ENCODE data around the gene SEMA4B.

The SEMA4B gene

DNA sequence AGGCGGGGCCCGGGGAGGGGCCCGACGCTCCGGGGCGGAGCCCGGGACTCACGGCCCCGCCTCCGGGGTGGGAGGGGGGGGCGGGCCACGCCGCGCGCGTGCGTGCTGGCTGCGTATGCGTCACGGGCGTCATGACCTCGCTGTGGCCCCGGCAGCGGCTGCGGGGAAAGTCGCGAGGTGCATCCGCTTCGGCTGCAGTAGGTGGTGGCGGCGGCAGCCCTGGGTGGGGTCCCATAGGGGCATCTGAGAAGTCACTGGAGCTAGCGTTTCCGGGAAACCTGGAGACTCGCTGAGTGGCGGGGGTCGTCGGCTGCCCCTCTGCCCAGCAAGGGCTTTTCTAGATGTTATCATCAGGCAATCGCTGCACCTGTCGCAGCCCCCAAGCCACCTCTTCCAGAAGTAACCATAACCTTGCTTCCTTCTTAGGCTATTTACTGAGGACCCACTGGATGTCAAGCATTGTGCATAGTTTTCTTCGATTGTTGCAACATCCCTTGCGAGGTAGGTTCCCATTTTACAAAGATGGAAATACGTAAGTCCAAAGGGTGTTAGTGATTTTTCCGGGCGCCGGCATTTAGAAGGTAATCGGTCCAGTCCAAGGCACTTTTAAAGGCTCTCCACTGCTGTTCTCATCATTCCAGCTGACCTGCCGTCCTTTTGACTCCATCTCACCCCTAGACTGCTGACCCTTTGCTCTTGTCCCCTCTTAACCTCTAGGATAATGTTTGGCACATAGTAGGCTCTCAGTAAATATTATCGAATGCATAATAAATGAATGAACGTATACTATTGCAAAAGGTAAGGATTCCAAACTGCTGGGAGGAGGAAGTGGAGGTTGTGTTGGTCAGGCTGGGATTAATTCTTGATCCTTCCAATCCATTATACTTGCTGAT lies 33.2 kb downstream of the SEMA4B start, which contains the start of gene GDPGP1:
Gene GDPGP1, plus strand, starts transcription at position 114 of the 893 bp plus-strand sequence. CDS start 6,700 bp downstream, outside the sequence.
- no peak for DNase-seq (ENCODE audit: low spot score)
- TF ChIP-seq, protein P1, sequence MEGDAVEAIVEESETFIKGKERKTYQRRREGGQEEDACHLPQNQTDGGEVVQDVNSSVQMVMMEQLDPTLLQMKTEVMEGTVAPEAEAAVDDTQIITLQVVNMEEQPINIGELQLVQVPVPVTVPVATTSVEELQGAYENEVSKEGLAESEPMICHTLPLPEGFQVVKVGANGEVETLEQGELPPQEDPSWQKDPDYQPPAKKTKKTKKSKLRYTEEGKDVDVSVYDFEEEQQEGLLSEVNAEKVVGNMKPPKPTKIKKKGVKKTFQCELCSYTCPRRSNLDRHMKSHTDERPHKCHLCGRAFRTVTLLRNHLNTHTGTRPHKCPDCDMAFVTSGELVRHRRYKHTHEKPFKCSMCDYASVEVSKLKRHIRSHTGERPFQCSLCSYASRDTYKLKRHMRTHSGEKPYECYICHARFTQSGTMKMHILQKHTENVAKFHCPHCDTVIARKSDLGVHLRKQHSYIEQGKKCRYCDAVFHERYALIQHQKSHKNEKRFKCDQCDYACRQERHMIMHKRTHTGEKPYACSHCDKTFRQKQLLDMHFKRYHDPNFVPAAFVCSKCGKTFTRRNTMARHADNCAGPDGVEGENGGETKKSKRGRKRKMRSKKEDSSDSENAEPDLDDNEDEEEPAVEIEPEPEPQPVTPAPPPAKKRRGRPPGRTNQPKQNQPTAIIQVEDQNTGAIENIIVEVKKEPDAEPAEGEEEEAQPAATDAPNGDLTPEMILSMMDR (IDR thresholded peaks at IDR 0.05; ENCODE audit: extremely low read depth, missing control alignments) = no peak

DNA sequence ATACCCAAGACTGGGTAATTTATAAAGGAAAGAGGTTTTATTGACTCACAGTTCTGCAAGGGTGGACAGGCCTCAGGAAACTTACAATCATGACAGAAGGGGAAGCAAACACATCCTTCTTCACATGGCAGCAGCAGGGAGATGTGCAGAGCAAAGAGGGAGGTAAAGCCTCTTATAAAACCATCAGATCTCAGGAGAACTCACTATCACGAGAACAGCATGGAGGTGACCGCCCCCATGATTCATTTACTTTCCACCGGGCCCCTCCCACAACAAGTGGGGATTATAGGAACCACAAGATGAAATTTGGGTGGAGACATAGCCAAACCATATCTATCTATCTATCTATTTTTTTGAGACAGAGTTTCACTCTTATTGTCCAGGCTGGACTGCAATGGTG lies 38.2 kb downstream of the SEMA4B start:
- TF ChIP-seq, protein P1 (IDR thresholded peaks at IDR 0.05; ENCODE audit: extremely low read depth, missing control alignments) = no peak
- DNase-seq (ENCODE audit: low spot score) = no peak

DNA sequence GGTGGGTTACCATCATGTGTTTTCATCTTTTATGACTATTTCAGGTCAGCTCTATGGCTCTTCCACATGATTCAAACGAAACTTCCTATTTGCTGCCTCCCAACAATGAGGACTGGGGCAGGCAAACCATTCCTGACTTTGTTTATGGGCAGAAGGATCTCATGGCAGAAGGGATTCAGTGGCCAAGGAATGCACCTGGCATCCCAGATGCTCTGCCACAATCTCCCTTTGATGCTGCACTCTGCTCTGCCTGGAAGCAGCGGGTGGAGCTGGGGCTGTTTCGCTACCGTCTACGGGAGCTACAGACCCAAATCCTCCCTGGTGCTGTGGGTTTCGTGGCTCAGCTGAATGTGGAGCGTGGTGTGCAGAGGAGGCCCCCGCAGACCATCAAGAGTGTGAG lies 39.7 kb downstream of the SEMA4B start:
- DNase-seq (ENCODE audit: low spot score) = no peak
- TF ChIP-seq, protein P1 (IDR thresholded peaks at IDR 0.05; ENCODE audit: extremely low read depth, missing control alignments) = no peak

DNA sequence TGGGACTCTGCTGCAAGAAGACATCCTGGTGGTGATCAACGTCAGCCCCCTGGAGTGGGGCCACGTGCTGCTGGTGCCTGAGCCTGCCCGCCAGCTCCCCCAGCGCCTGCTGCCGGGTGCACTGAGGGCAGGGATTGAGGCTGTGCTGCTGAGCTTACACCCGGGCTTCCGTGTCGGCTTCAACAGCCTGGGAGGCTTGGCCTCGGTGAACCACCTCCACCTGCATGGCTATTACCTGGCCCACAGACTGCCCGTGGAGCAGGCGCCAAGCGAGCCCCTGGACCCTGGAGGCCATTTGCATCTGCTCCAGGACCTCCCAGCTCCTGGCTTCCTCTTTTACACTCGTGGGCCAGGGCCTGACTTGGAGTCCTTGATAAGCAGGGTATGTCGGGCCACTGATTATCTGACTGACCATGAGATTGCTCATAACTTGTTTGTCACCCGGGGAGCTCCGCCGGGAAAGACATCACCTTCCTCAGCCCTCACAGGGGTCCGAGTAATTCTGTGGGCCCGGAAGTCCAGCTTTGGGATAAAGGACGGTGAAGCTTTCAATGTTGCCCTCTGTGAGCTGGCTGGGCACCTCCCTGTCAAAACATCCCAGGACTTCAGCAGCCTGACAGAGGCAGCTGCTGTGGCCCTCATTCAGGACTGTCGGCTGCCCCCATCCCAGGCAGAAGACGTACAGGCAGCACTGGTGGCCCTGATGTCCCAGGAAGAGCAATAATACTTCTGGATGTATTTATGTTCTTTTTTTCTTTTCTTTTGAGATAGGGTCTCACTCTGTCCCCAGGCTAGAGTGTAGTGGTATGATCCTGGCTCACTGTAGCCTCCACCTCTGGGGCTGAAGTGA lies 40.4 kb downstream of the SEMA4B start:
- TF ChIP-seq, protein P1 (IDR thresholded peaks at IDR 0.05; ENCODE audit: extremely low read depth, missing control alignments) = no peak
- no peak for DNase-seq (ENCODE audit: low spot score)

DNA sequence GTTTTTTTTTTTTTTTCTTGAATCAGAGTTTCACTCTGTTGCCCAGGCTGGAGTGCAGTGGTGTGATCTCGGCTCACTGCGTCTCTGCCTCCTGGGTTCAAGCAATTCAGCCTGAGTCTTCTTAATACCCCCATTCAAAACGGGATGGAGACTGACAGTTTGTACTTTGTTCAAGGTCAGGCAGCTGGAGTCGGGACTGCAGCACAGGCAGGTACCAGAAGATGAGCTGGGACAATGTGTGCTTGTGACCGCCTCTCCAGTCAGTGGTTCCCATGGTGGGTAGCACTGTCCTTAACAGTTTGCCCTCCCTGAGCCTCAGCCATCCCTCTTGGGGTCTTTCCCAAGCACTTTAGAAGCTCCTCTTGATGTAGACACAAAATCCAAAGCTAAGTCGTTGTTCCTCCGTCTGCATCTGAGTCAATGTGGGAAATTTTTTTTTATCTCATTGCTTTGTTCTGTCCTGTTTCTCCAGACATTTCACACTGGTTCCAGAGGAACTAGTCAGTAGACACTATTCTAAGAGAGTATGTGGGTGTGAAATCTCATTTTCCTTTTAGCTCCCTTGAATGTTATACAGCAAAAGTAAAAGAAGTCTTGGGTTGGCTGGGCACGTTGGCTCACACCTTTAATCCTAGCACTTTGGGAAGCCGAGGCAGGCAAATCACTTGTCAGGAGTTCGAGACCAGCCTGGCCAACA lies 43.0 kb downstream of the SEMA4B start:
- TF ChIP-seq, protein P1 (IDR thresholded peaks at IDR 0.05; ENCODE audit: extremely low read depth, missing control alignments) = no peak
- DNase-seq (ENCODE audit: low spot score) = no peak

DNA sequence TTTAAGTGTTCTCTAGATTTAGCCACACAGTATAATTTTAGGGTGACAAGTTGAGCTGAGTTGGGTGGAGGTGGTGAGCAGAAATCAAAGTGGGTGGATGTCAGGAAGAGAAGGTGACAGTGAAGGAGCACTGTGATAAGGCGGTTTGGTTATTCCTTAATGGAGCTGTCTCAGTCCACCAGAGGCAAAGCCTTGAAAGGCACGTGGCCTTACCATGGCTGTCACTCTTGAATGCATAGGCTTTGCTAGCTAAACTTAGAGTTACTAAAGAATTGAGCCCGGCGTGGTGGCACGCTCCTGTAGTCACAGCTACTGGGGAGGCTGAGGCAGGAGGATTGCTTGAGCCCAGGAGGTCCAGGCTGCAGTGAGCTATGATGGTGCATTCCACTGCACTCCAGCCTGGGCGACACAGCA lies 47.7 kb downstream of the SEMA4B start:
- TF ChIP-seq, protein P1 (IDR thresholded peaks at IDR 0.05; ENCODE audit: extremely low read depth, missing control alignments) = no peak
- DNase-seq (ENCODE audit: low spot score) = no peak
